Choroid plexus epithelial cell (primary cell): ENCODE measurements around the gene MAP1B.

Experiments used
- DNase-seq: peaks from one replicate; pipeline ENCODE4 v3.0.0-alpha.2; 2010; ENCODE audit warnings: low read depth
- H3K4me3 ChIP-seq: 2 replicates; pipeline ENCODE4 v1.5.1; 2011; ENCODE audit warnings: low read depth, mild to moderate bottlenecking, control low read depth, low read length, moderate library complexity
- TF ChIP-seq, protein P1 (sequence below): conservative IDR thresholded peaks from 2 replicates; pipeline ENCODE4 v1.5.1; 2011; ENCODE audit warnings: low read depth, mild to moderate bottlenecking, control low read depth, inconsistent platforms, low read length, moderate library complexity

The MAP1B gene

GRCh38 chr5:72179028-72179815 lies 71.9 kb downstream of the MAP1B start:
- peak overlapping the region; percentile 26 for H3K4me3 ChIP-seq
- TF ChIP-seq, protein P1, sequence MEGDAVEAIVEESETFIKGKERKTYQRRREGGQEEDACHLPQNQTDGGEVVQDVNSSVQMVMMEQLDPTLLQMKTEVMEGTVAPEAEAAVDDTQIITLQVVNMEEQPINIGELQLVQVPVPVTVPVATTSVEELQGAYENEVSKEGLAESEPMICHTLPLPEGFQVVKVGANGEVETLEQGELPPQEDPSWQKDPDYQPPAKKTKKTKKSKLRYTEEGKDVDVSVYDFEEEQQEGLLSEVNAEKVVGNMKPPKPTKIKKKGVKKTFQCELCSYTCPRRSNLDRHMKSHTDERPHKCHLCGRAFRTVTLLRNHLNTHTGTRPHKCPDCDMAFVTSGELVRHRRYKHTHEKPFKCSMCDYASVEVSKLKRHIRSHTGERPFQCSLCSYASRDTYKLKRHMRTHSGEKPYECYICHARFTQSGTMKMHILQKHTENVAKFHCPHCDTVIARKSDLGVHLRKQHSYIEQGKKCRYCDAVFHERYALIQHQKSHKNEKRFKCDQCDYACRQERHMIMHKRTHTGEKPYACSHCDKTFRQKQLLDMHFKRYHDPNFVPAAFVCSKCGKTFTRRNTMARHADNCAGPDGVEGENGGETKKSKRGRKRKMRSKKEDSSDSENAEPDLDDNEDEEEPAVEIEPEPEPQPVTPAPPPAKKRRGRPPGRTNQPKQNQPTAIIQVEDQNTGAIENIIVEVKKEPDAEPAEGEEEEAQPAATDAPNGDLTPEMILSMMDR = no peak
- peak; percentile 92 for DNase-seq

DNA sequence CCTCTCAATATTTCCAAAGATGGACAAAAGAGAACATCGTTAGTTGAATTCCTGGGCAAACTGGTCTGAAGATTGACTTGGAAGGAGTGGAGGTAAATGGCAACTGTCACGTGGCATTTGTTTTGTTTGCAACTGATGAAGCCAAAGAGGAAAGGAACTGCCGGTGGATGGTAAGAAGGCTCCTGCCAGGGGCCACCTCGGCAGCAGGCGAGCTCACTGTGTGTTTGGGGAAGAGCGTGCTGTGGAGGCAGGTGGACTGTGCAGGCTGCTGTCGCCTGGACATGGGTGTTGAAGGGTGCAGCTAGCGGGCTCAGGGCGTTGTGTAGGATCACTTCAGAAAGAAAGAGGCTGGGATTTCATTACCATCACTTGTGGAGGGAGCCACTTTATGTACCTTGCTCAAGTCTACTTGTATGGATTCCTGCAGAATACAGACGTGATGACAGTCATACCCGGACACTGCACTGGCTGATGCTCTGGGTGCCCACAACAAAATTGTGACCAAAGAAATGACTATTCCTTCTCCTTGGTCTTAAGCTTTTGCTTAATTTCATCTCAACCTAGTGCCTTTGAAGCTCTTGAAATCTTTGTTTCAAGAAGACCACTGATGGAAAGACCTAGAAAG lies 72.7 kb downstream of the MAP1B start:
- H3K4me3 ChIP-seq = no peak overlapping the region
- no peak for DNase-seq
- TF ChIP-seq, protein P1 = no peak

DNA sequence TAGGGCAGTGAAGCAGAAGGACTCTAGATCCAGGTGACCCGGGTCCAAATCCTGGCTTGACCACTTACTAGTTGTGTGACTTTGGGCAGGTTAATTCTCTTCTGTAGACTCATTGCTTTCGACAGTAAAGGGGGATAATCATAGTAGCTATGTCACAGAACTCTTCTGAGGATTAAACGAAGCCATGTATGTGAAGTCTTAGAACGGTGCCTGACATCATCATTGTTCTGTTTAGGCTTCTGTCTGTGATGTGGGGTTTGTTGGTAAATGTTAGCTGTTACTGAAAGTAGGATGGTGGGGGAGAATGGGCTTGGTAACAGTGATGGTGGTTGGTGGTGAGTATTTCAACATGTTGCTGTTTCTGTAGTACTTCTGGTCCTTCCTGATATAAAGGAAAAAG lies 73.7 kb downstream of the MAP1B start:
- DNase-seq = no peak
- TF ChIP-seq, protein P1 = no peak
- H3K4me3 ChIP-seq = no peak overlapping the region

DNA sequence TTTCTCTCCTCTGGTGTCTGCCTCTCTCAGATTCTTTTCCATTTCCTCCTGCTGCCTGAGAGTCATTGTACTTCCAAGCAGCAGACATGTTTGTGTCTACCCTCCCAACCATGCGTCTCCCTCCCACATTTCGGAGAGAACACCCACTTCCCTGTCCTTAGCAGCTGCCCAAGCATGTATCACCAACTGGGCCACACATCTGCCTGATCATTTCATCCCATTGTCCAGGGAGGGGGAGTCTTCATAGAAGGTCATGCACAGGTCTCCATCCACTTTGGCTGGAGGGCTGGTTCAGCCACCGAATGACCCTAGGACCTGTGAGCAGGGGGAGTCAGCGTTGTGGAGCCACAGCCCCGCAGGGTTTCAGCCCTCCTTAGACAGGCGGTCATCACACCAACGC lies 75.4 kb downstream of the MAP1B start:
- no peak overlapping the region for H3K4me3 ChIP-seq
- DNase-seq = no peak
- TF ChIP-seq, protein P1 = no peak

DNA sequence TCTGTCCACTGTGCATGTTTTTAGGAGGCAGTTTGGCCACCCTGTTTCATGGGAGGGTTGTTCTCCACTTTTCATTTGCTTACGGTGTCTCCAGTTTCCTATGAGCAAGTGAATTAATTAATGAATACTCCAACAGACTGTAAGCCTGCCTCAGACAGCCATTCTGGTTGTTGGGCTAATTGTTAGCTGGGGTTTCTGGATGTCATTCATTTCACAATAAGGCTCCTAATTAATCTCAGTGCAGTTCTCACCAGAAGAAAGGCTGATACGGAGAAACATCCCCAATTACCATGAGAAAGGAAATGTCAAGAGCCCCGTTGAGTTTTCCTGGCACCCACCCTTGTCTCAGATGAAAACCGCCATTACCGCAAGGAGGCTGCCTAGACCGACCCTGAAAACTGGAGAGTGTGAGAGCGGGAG lies 75.8 kb downstream of the MAP1B start:
- DNase-seq = no peak
- TF ChIP-seq, protein P1 = no peak
- H3K4me3 ChIP-seq = no peak overlapping the region

DNA sequence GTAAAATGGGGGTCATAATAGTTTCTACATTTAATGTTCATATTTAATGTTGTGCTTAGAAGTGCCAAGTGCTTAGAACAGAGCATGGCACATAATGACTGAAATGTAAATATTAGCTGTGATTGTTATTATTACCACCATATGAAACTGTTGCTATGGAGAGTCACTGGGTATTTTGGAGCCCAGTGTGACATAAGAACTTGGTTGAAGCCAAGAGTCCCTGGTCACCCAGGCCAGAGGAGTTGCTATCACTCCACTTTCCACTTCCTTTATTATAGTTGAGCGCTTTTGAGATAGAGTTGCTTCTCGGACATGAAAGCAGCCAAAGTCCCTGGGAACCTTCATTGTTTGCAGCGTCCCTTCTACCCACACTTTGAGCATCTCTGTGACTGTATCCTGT lies 77.1 kb downstream of the MAP1B start:
- TF ChIP-seq, protein P1 = no peak
- no peak for DNase-seq
- no peak overlapping the region for H3K4me3 ChIP-seq
